Left hindlimb (tissue), 1 donor: Measurements from ENCODE around the gene KLF13.

ENCODE experiments used
- DNase-seq: peaks from one replicate; pipeline ENCODE4 v3.0.0-alpha.2; 2018

KLF13 gene

DNA sequence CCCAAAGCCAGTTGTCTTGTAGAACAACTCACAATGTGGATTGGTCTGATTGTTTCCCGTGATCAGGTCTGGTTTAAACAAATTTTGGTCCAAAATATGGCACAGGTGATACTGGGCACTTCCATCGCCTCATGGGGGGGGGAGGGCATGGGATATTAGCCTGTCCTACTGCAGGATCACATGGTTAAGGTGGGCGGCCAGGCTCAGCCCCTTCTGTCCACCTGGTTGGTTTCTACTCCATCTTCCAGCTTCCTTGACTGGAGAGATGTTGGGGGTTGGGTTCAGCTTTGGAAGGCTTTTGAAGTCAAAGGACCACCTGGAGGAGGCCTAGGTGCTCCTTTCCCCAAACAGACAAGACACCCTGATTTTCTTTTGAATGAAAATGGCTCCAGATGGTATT is 7.2 kb downstream of the KLF13 start:
- DNase-seq, result no peak

GRCh38 chr15:31335989-31336592 is 9.5 kb downstream of the KLF13 start:
- DNase-seq, result no peak

DNA sequence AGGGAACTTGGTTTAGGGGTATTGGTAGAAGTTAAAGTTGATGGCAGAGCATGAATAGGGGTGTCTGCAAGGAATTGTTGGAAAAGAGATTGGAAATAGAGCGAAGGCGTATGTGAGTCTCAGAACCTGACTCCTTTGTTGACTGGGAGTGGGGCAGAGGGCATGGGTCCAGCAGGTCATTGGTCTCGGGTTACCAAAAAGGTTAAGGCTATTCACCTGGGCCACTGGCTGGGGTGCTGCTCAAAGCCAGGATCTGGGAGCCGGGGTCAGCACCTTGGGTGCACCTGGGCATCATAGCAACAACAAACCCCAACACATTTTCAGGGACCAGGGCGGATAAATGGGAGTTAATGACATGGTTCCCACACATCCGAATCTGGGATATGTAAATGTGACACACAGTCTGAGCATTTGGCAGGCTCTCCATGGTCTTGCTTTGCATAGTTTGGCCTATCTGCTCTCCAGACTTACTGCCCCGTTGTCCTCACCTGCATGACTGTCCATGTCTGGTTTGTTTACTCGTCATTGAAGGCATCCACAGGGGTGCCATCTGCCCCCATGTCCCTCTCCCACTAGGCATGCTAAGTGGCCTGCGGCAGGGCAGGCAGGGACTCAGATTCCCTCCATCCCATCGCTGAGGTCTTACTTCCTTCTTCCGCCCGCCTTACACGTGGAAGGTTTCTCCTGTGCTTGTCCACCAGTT is 10.1 kb downstream of the KLF13 start:
- no peak for DNase-seq

DNA sequence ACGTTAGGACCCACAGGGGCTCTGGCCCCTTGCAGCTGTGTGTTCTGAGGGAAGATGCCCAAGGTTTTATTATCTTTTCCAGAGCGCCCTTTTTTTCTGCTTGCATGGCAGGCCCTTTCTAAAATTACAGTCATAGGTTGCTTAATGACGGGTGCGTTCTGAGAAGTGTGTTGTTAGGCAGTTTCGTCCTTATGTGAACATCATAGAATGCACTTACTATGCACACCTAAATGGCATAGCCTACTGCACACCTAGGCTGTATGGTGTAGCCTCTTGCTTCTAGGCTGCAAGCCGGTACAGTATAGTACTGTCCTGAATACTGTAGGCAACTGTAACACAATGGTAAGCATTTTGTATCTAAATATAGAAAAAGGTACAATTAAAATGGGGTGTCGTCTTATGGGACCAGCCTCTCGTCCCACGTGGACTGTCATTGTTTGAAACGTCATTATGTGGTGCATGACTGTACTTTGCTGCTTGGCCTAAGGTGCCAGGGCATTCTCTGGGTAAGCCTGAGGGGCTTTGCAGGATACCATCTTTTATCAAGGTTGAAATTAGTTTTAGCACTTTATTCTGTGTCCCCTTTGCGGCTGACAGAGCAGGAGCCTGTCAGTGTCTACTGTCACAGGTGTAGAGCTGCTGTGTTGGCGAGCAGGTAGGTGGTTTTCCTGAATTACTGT is 10.9 kb downstream of the KLF13 start:
- DNase-seq, result no peak

DNA sequence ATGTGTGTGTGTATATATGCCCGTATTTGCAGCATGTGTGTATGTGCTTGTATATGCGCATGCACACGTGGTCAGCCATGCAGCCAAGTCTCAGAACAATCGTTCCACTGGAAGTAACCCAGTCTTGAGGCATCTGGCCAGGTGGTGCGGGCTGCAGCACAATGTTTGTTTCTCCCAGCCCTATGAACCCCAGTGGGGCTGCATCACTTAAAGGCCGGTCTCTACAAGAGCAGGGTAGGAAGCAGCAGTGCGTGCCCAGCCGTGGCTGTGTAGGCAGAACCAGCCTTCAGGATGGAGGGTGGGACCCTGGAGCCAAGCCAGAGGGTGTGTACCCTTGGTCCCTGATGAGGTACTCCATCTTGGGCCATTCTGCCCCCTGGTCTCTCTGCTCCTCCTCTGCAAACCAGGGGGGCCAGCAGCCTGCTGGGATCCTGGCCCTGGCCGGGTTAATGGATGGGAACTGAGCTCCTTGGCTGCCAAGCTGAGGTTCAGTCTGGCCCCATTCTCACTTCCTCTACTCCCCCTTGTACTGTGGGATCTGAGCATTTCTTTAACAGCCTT is 11.8 kb downstream of the KLF13 start:
- DNase-seq, result no peak

- DNase-seq, result peak; percentile 81
Observed at GRCh38 chr15:31338879-31339557, 12.4 kb downstream of the KLF13 start.

GRCh38 chr15:31339558-31339895 is 12.9 kb downstream of the KLF13 start:
- no peak for DNase-seq

DNA sequence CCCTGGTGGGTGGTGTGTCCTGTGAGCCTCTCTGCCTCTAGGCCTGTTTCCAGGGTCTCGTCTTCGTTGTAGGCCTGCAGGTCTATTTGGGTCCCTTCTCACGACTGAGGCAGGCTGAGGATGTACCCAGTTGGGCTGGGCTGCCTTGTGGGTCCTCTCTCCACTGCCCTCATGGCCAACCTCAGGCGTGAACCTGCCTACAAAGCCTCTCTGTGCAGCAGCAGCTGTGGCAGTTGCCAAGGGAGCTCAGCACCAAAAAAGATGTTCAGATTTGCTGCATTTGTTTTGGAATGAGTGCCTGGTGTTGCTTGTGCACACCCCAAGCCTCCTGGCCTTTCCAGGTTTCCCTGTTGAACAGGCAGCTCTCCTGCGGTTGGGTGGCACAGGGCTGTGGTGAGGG is 13.4 kb downstream of the KLF13 start:
- DNase-seq, result no peak

DNA sequence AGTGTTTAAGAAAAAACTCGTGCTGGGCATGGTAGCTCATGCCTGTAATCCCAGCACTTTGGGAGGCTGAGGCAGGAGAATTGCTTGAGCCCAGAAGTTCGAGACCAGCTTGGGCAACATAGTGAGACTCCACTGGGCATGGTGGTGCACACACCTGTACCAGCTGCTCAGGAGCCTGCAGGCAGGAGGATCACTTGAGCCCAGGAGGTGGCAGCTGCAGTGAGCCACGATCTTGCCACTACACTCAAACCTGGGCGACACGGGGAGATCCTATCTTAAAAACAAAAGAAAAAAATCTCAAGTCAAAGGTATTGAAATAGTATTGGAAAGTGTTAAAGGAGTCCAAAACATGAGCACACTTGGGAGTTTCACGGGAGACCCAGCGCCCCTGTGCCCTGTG is 14.0 kb downstream of the KLF13 start:
- DNase-seq, result no peak

GRCh38 chr15:31341071-31341470 is 14.4 kb downstream of the KLF13 start:
- no peak for DNase-seq

- DNase-seq, result no peak
Observed at GRCh38 chr15:31341496-31342195, 15.0 kb downstream of the KLF13 start.

DNA sequence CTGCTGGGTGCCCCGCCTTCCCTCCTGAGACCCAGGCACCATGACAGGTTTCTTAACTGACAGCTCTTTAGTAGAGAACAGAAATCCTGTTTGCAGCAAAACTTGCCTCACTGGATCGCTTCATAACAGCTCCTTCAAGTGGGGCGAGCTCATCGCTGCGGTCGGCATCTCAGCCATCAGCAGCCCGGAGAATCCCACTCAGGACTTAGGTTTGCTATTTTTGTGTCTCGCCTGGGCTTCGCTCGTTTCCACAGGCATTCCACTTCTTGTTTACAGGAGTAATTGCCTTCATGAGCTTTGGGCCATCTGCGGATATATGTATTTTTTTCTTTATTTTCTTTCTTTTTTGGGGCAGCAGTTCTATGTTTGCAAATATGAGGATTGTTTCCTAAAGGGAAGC is 15.7 kb downstream of the KLF13 start:
- DNase-seq, result no peak

GRCh38 chr15:31342781-31343626 is 16.4 kb downstream of the KLF13 start:
- no peak for DNase-seq

DNA sequence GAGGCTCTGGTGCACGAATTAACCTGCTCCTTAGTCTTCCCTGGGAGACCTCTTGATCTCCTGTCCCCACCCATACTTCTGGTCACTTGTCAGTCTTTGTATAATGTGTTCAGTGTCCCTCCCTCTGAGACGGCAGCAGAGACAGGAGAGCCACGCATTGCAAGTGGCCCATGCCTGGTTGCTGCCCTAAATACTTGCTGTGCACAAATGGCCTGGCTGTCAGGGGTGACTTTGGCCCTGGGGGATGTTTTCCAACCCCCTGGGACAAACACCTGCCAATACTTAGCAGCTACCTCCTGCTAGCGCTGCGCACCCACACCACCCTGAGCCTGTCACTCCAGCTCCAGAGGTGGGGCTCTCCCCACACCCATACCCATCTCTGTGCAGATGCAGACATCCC is 17.2 kb downstream of the KLF13 start:
- DNase-seq, result no peak

GRCh38 chr15:31344266-31344665 is 17.6 kb downstream of the KLF13 start:
- DNase-seq, result no peak

DNA sequence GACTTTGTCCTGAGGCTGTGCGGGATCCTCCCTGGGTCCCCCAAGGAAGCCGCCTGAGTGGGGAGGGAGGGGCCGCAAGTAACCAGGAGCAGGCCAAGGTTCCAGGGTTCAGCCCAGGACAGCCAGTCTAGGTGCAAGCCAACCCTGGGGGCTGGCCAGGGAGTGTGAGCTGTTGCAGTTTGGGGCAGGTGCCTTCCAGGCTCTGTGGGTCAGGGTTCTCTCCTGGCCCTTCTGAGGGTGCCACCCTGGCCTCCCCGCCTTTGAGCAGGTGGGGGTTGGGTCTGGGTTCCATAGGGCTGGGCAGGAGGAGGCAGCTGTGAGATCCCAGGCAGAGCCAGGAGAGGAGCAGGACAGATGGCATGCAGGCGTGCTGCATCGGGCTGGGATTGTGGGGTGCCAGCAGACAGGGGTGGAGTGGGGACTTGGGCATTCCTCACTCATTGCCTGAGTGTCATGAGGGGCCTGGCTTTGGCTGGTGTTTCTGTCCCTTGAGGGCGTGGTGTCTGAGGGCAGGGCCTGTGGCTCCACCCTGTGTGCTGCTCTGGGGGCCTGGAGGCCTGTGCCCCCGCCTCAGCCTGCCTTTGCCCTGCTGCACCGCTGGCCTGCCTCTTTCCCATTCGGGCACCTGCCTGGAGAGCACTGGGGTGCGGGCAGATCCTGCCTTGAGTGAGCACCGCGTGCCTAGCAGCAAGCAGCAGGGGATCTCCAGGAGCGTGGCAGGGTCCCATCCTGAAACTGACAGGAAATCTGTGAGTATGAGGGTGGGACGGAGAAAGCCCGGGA is 18.4 kb downstream of the KLF13 start:
- DNase-seq, result no peak

DNA sequence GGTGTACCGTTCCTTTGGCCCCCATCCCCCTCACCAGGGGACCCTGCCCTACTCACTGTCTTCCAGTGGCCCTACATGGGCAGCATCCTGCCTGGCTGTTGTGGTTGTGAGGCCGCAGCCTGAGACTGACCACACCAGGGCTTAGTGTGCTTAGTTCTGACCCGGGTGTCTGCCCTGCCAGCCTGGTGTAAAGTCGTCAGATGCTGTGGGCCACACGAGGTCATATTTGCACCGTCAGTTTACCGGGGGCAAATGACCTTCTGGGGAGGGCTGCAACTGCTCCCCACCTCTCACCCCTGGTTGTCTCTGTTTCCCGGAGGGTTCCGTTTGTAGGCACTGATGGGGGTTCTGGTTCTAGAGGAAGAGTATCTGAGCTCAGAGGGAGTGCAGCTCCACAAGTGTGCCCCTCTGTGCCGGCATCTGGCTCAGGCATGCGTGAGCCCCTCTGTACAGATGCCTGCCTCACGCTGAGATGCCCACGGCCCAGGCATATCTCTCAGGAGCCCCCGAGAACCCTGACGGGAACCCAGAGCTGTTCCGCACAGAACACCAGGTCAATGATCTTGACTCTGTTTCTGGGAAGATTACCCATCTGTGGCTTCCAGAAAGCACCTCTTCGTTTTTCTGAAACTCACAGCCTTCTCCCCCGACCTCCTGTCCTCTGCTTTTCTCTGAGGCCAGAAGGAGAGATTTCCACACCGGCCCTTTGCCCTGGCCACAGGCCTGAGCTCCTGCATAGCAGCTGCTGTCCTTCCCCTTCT is 19.2 kb downstream of the KLF13 start:
- DNase-seq, result no peak

DNA sequence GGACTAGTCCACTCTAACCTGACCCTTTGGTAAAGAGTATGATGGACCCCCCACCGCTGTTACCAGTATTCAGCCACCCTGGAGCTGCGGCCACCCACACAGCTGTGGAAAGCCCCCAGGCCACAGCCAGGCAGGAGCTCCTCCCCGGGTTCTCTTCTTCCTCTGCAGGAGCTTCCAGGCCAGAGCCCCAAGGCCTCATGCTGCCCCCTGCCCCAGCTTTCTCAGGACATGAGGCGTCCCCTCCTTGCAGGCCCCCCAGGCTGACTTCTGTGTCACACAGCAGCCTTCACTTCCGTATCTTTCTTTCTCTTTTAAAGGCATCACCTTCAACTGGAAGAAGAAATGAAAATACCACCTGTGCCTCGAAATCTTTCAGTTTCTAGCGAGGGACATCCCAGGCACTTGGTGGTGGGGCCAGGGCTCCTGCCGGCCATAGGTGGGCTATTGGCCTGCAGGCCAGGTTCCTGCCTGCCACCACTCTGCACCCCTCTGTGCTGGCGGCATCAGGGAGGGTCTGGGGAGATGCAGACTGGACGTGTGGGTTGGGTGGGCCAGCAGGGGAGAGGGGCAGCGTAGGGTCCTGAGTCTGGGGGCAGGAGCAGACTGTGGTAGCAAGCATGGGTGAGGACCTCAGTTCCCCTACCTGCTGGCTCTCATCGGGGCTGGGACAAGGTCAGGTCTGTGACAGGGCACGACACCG is 19.9 kb downstream of the KLF13 start:
- no peak for DNase-seq
